H1 (cell line): ENCODE measurements around the gene PACSIN1.

Source experiments
- CBX8 ChIP-seq: fragments of 300-800, 300-1000 bp; sonication (generic); IDR thresholded peaks from 2 replicates; pipeline ENCODE4 v1.7.1; 2016; ENCODE audit warnings: low read depth, low read length, borderline replicate concordance
- CEBPB ChIP-seq: IDR thresholded peaks from 2 replicates; pipeline ENCODE4 v1.6.1; 2012; ENCODE audit warnings: low read depth, low read length
- EZH2 ChIP-seq: fragments of 200-600 bp; sonication (generic); IDR thresholded peaks from 2 replicates; pipeline ENCODE4 v1.7.1; 2012; ENCODE audit warnings: low read depth, mild to moderate bottlenecking, moderate library complexity, low read length, inconsistent platforms; ENCODE audit not compliant: severe bottlenecking
- GABPA ChIP-seq: IDR thresholded peaks from 2 replicates; pipeline ENCODE4 v1.6.1; 2011; ENCODE audit warnings: mild to moderate bottlenecking, low read length, moderate library complexity, borderline replicate concordance; ENCODE audit not compliant: insufficient read depth
- JUND ChIP-seq: IDR thresholded peaks from 2 replicates; pipeline ENCODE4 v1.6.1; 2011; ENCODE audit warnings: mild to moderate bottlenecking, improper control_type of control experiment, low read length
- POLR2A ChIP-seq, 2 experiments: IDR thresholded peaks; 1 replicate in 1 of 2; 2 replicates in 1 of 2; pipeline ENCODE4 v1.6.1; 2011; ENCODE audit warnings: low read depth in 2 of 2, low read length in 2 of 2, mild to moderate bottlenecking in 2 of 2; ENCODE audit errors: control extremely low read depth in 1 of 2
- POLR2AphosphoS5 ChIP-seq: IDR thresholded peaks from 2 replicates; pipeline ENCODE4 v1.6.1; 2011; ENCODE audit warnings: low read depth, low read length
- RXRA ChIP-seq: IDR thresholded peaks from 2 replicates; pipeline ENCODE4 v1.6.1; 2011; ENCODE audit warnings: low read depth, mild to moderate bottlenecking, low read length, moderate library complexity; ENCODE audit not compliant: insufficient read depth
- SP2 ChIP-seq: IDR thresholded peaks from 2 replicates; pipeline ENCODE4 v1.6.1; 2012; ENCODE audit warnings: mild to moderate bottlenecking, low read length, inconsistent platforms
- TAF1 ChIP-seq: IDR thresholded peaks from 2 replicates; pipeline ENCODE4 v1.6.1; 2011; ENCODE audit warnings: mild to moderate bottlenecking, low read depth, low read length
- TBP ChIP-seq: IDR thresholded peaks from 2 replicates; pipeline ENCODE4 v1.6.1; 2011; ENCODE audit warnings: low read depth, low read length, improper control_type of control experiment
- TF ChIP-seq, protein P1 (sequence below), 3 experiments: IDR thresholded peaks; 1 replicate in 2 of 3; 2 replicates in 1 of 3; pipeline versions ENCODE4 v1.5.1 to v1.6.1; 2011; ENCODE audit warnings: low read length in 3 of 3, mild to moderate bottlenecking in 3 of 3, inconsistent platforms in 2 of 3, low read depth in 1 of 3, moderate library complexity in 1 of 3; ENCODE audit not compliant: insufficient read depth in 1 of 3; ENCODE audit errors: control extremely low read depth in 1 of 3
- TF ChIP-seq, protein P2 (sequence below): IDR thresholded peaks from 2 replicates; pipeline ENCODE4 v1.6.1; 2012; ENCODE audit warnings: inconsistent platforms
- TF ChIP-seq, protein P3 (sequence below): IDR thresholded peaks from 2 replicates; pipeline ENCODE4 v1.6.1; 2012; ENCODE audit warnings: low read length, inconsistent platforms

DNA sequence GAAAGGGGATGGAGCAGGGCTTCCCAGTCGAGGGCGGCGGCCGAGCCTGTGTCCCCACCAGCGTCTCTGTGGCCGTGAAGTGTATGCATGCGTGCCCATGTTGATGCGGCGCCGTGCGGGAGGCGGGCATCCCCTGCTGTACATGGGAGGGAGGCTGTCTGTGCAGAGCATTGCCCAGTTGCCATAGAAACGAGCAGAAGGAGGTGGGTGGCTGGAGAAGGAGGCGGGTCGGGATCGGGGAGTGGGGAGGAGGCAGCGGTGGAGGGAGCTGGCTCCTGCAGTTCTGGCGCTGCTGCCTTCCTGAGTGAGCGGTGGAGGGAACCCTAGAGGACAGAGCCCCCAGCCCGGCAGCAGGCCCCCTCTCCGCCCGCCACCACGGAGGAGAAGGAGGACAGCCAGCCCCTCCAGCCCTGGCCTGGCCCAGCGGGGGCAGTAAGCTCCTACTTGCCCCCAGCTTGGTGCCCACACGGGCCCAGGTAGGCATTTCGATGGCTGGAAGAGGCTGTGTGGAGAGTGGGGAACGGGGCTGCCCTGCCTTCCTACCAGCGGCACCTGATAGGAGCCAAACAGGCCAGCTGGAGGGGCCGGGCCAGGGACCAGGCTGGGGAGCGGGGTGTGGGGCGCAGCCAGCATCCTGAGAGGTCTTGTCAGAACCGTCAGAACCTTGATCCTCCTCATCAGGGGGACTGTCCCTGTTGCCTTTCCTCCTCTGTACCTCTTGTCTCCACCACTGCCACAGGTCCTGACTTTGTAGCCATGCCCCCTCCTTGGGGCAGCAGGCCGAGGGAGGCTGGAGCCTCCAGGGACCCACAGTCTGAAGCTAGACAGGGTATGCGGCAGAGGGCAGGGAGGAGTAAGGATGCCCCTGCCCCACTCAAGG lies 49.0 kb downstream of the PACSIN1 start:
- TF ChIP-seq TAF1 (no peak), SP2 (no peak), POLR2A (IDR thresholded peaks at IDR 0.05; ENCODE audit: control extremely low read depth in 1 of 2, low read depth in 2 of 2, low read length in 2 of 2) (no peak), RXRA (no peak), TBP (no peak), JUND (no peak), EZH2 (peak; percentile 1), CBX8 (no peak), POLR2AphosphoS5 (no peak), GABPA (no peak), CEBPB (no peak)
- TF ChIP-seq, protein P1, sequence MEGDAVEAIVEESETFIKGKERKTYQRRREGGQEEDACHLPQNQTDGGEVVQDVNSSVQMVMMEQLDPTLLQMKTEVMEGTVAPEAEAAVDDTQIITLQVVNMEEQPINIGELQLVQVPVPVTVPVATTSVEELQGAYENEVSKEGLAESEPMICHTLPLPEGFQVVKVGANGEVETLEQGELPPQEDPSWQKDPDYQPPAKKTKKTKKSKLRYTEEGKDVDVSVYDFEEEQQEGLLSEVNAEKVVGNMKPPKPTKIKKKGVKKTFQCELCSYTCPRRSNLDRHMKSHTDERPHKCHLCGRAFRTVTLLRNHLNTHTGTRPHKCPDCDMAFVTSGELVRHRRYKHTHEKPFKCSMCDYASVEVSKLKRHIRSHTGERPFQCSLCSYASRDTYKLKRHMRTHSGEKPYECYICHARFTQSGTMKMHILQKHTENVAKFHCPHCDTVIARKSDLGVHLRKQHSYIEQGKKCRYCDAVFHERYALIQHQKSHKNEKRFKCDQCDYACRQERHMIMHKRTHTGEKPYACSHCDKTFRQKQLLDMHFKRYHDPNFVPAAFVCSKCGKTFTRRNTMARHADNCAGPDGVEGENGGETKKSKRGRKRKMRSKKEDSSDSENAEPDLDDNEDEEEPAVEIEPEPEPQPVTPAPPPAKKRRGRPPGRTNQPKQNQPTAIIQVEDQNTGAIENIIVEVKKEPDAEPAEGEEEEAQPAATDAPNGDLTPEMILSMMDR (IDR thresholded peaks at IDR 0.05; ENCODE audit: control extremely low read depth in 1 of 3, insufficient read depth in 1 of 3, low read depth in 1 of 3, low read length in 3 of 3): no peak
- TF ChIP-seq, protein P2, sequence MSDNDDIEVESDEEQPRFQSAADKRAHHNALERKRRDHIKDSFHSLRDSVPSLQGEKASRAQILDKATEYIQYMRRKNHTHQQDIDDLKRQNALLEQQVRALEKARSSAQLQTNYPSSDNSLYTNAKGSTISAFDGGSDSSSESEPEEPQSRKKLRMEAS: no peak
- TF ChIP-seq, protein P3, sequence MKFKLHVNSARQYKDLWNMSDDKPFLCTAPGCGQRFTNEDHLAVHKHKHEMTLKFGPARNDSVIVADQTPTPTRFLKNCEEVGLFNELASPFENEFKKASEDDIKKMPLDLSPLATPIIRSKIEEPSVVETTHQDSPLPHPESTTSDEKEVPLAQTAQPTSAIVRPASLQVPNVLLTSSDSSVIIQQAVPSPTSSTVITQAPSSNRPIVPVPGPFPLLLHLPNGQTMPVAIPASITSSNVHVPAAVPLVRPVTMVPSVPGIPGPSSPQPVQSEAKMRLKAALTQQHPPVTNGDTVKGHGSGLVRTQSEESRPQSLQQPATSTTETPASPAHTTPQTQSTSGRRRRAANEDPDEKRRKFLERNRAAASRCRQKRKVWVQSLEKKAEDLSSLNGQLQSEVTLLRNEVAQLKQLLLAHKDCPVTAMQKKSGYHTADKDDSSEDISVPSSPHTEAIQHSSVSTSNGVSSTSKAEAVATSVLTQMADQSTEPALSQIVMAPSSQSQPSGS: no peak
